Measurements from ENCODE around the gene PIKFYVE.

The PIKFYVE gene

GRCh38 chr2:208406474-208407451 lies 140.7 kb downstream of the PIKFYVE start, which contains the start of gene PTH2R:
PTH2R (plus strand) TSS chr2:208406792; CDS start chr2:208407044, 252 bp downstream.
- DNase-seq, result peak in 8 of 58 donors; percentile 0 to 13 (median 6)

DNA sequence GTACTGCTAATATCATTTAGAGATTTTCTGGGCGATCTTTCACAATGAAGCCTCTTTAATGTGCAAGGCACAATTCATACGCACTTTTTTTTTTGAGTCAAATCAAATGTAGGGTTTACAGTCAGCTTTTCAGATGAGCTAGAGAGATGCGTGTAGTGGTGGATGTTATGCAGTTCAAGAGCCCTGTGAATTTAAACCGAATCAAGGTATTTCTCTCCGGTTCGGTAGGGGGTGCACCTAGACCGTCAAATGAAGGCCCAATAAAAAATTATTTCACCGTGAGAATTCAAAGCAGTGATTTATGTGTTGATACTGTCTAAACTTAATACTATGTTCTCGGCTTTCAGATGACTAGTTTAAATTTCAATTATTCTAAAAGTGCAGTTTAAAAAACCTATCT lies 141.6 kb downstream of the PIKFYVE start:
- DNase-seq, result peak in 7 of 58 donors; percentile 2 to 39 (median 6)
